A549 (cell line): ENCODE results near the gene RNF26. TPM values are rescaled to one million over a fixed set of nuclear protein-coding genes. Genes with fewer than 3 reads are reported as not detected.

ENCODE experiments used
- ATAC-seq, 2 experiments: fragments of 200-7000 bp in 1 of 2; fragments of >200 bp in 1 of 2; cut with Nextera tagmentation in 1 of 2; cut with Tn5 transposase in 1 of 2; 3 replicates each; pipeline versions ENCODE4 v1.8.0 to v1.9.1; 2018 to 2020; ENCODE audit warnings: mild to moderate bottlenecking in 1 of 2, moderate library complexity in 1 of 2
- CTCF ChIA-PET: fragments of 300-600 bp; sonication (Branson Sonifier 250); formaldehyde crosslinking; extraction: SDS; loops from one replicate; lab custom pipeline; 2021; ENCODE audit warnings: antibody characterized with exemption, inconsistent platforms; lab: Yijun Ruan, JAX
- POLR2A ChIA-PET: fragments of 350-600 bp; formaldehyde crosslinking; extraction: SDS; loops from one replicate; lab custom pipeline; 2021; ENCODE audit warnings: antibody characterized with exemption, inconsistent platforms; lab: Yijun Ruan, JAX
- DNase-seq, 2 experiments: peaks; one replicate each; pipeline versions ENCODE4 v3.0.0 to v3.0.0-alpha.2; 2011 to 2016; ENCODE audit warnings: low read depth in 1 of 2, low spot score in 1 of 2
- FAIRE-seq: peaks from 2 replicates; lab custom pipeline; 2011; peaks lifted over from hg19 to GRCh38; lab: Jason Lieb, UNC
- H3K27ac ChIP-seq, 2 experiments: fragments of >200 bp; sonication (Bioruptor Twin); formaldehyde crosslinking; 3 replicates each; pipeline ENCODE4 v1.5.1; 2016 to 2017
- H3K4me1 ChIP-seq: fragments of >200 bp; sonication (Bioruptor Twin); formaldehyde crosslinking; 3 replicates; pipeline ENCODE4 v1.6.1; 2016
- H3K4me2 ChIP-seq: fragments of >200 bp; sonication (Bioruptor Twin); formaldehyde crosslinking; 3 replicates; pipeline ENCODE4 v1.6.1; 2016
- H3K4me3 ChIP-seq: fragments of >200 bp; sonication (Bioruptor Twin); formaldehyde crosslinking; 3 replicates; pipeline ENCODE4 v1.5.1; 2016
- H3K9me3 ChIP-seq: fragments of >200 bp; sonication (Bioruptor Twin); formaldehyde crosslinking; 3 replicates; pipeline ENCODE4 v1.6.1; 2016
- ATOH8 ChIP-seq: fragments of 250-450 bp; sonication (Bioruptor Pico); IDR thresholded peaks from 2 replicates; pipeline ENCODE4 v1.5.0; 2020; ENCODE audit warnings: low read depth, mild to moderate bottlenecking, moderate library complexity
- CBX2 ChIP-seq: fragments of 200-600 bp; sonication (generic); IDR thresholded peaks from 2 replicates; pipeline ENCODE4 v1.6.1; 2016; ENCODE audit warnings: low read depth, mild to moderate bottlenecking, borderline replicate concordance
- CTCF ChIP-seq: fragments of >200 bp; sonication (Bioruptor Twin); formaldehyde crosslinking; IDR thresholded peaks from 3 replicates; pipeline ENCODE4 v1.5.1; 2016
- E2F6 ChIP-seq: IDR thresholded peaks from 2 replicates; pipeline ENCODE4 v1.6.1; 2012; ENCODE audit warnings: low read depth, borderline replicate concordance
- ELK1 ChIP-seq: fragments of 150-350 bp; IDR thresholded peaks from 2 replicates; pipeline ENCODE4 v1.6.1; 2014; ENCODE audit warnings: low read depth, mild to moderate bottlenecking, low read length
- EP300 ChIP-seq, 2 experiments: fragments of >200 bp; sonication (Bioruptor Twin); formaldehyde crosslinking; IDR thresholded peaks; 2 replicates in 1 of 2; 3 replicates in 1 of 2; pipeline ENCODE4 v1.6.1; 2016 to 2017
- ESRRA ChIP-seq: fragments of 150-350 bp; IDR thresholded peaks from 2 replicates; pipeline ENCODE4 v1.6.1; 2014; ENCODE audit warnings: mild to moderate bottlenecking, low read length, borderline replicate concordance
- FOSL2 ChIP-seq, 2 experiments: fragments of 450-650 bp in 1 of 2; fragments of >200 bp in 1 of 2; sonication (Bioruptor Twin) in 1 of 2; formaldehyde crosslinking; IDR thresholded peaks; 2 replicates each; pipeline versions ENCODE4 v1.5.0 to v1.6.1; 2016 to 2020; ENCODE audit warnings: mild to moderate bottlenecking in 1 of 2, moderate library complexity in 1 of 2
- HDAC2 ChIP-seq: fragments of 200-600 bp; sonication (generic); IDR thresholded peaks from 2 replicates; pipeline ENCODE4 v1.6.1; 2016
- HES2 ChIP-seq: fragments of >200 bp; sonication (Bioruptor Twin); formaldehyde crosslinking; IDR thresholded peaks from 2 replicates; pipeline ENCODE4 v1.6.1; 2016
- HOXB13 ChIP-seq: fragments of 250-450 bp; sonication (Bioruptor Pico); IDR thresholded peaks from 2 replicates; pipeline ENCODE4 v1.5.0; 2020; ENCODE audit warnings: low read depth, mild to moderate bottlenecking, moderate library complexity
- JUN ChIP-seq, 2 experiments: fragments of >200 bp; sonication (Bioruptor Twin); formaldehyde crosslinking; IDR thresholded peaks; 2 replicates in 1 of 2; 3 replicates in 1 of 2; pipeline ENCODE4 v1.6.1; 2016 to 2017
- JUNB ChIP-seq: fragments of >200 bp; sonication (Bioruptor Twin); formaldehyde crosslinking; IDR thresholded peaks from 2 replicates; pipeline ENCODE4 v1.6.1; 2016
- MAX ChIP-seq: IDR thresholded peaks from 2 replicates; pipeline ENCODE4 v1.6.1; 2012
- MAZ ChIP-seq: fragments of 150-350 bp; IDR thresholded peaks from 2 replicates; pipeline ENCODE4 v1.6.1; 2014; ENCODE audit warnings: antibody characterized with exemption, low read depth, low read length, borderline replicate concordance
- MYC ChIP-seq: IDR thresholded peaks from 2 replicates; pipeline ENCODE4 v1.6.1; 2012; ENCODE audit warnings: mild to moderate bottlenecking, inconsistent platforms, low read length, improper control_type of control experiment, borderline replicate concordance
- PHF8 ChIP-seq: fragments of 200-600 bp; sonication (generic); IDR thresholded peaks from 2 replicates; pipeline ENCODE4 v1.6.1; 2016; ENCODE audit warnings: low read depth, mild to moderate bottlenecking, antibody characterized with exemption, moderate library complexity, borderline replicate concordance
- POLR2AphosphoS2 ChIP-seq: conservative IDR thresholded peaks from 2 replicates; pipeline ENCODE4 v1.6.1; 2012; ENCODE audit warnings: low read length, improper control_type of control experiment, inconsistent platforms
- REST ChIP-seq: fragments of 200-600 bp; sonication (generic); IDR thresholded peaks from 2 replicates; pipeline ENCODE4 v1.6.1; 2016; ENCODE audit warnings: antibody characterized with exemption, mild to moderate bottlenecking, moderate library complexity
- SMC3 ChIP-seq: fragments of >200 bp; sonication (Bioruptor Twin); formaldehyde crosslinking; IDR thresholded peaks from 3 replicates; pipeline ENCODE4 v1.6.1; 2018; ENCODE audit warnings: inconsistent platforms
- SREBF2 ChIP-seq: fragments of 450-650 bp; IDR thresholded peaks from 2 replicates; pipeline ENCODE4 v1.6.1; 2014; ENCODE audit warnings: mild to moderate bottlenecking, moderate library complexity
- ZNF302 ChIP-seq: fragments of 250-450 bp; sonication (Bioruptor Pico); IDR thresholded peaks from 2 replicates; pipeline ENCODE4 v1.9.0; 2021; ENCODE audit warnings: inconsistent platforms, mild to moderate bottlenecking, moderate library complexity
- WGBS: methylation state at CpG from one replicate; pipeline ENCODE4 v1.1.6; 2017; ENCODE audit errors: missing lambda C conversion rate; 5-methylcytosine and 5-hydroxymethylcytosine counted together
- polyA plus RNA-seq, 4 experiments: library from polyadenylated mRNA; depleted of rRNA in 3 of 4; stranded (reverse); fragments of >200 nt; fragmentation: RNase III in 1 of 4; extraction: RNeasy Plus Mini Kit Qiagen cat#74134 plus additional on column Dnase treatment in 1 of 4; gene quantifications; 2 replicates in 3 of 4; 3 replicates in 1 of 4; pipeline ENCODE4 v1.2.3, GENCODE V29; 2011 to 2017

The RNF26 gene
- polyA plus RNA-seq, 2 of the 4 experiments (the other 2 are of a cell fraction) = 23.5 to 26.5 TPM

GRCh38 chr11:119288219-119288618 lies 46.1 kb upstream of the RNF26 start:
- no peak for DNase-seq
- ATAC-seq = no peak
- POLR2A ChIA-PET = no interaction called here
- no peak overlapping the region for H3K4me2 ChIP-seq
- WGBS = 97% methylated on average over 3 of the region's 3 CpGs
- no peak for TF ChIP-seq CTCF
- TF ChIP-seq FOSL2 (IDR thresholded peaks at IDR 0.05) = no peak
- TF ChIP-seq FOSL2 (CRISPR knock-in tag; IDR thresholded peaks at IDR 0.05) = no peak
- TF ChIP-seq MAZ = no peak
- TF ChIP-seq ELK1 = no peak
- TF ChIP-seq HOXB13 = no peak
- no peak for TF ChIP-seq MAX
- TF ChIP-seq PHF8 = no peak
- no peak for TF ChIP-seq POLR2AphosphoS2
- TF ChIP-seq ATOH8 (CRISPR knock-in tag) = no peak
- TF ChIP-seq, all 56 proteins: peak for 0
- Histone ChIP-seq H3K9me3 (peaks cover 14% of the 10 kb centered on the region), H3K27ac (no peak overlapping the region), H3K4me3 (no peak overlapping the region), H3K4me1 (no peaks in the 10 kb centered on the region)
- CTCF ChIA-PET = interaction anchor here (0.6 to 1.8 kb wide), 5 partner anchors 12 to 123 kb away, joined by 3 to 5 read pairs (median 4); no protein-coding TSS in a partner anchor
- FAIRE-seq = no peak

GRCh38 chr11:119290894-119291497 lies 43.3 kb upstream of the RNF26 start:
- Histone ChIP-seq H3K4me1 (no peaks in the 10 kb centered on the region), H3K4me3 (no peak overlapping the region), H3K9me3 (peaks cover 14% of the 10 kb centered on the region), H3K4me2 (no peak overlapping the region), H3K27ac (no peak overlapping the region)
- ChIA-PET CTCF (interaction anchor here (1.2 to 2.8 kb wide), 5 partner anchors 7 to 31 kb away, joined by 4 to 15 read pairs (median 8); no protein-coding TSS in a partner anchor), POLR2A (no interaction called here)
- TF ChIP-seq JUN (IDR thresholded peaks at IDR 0.05) = no peak
- no peak for TF ChIP-seq SREBF2
- 89% methylated on average over 9 of the region's 10 CpGs for WGBS
- FAIRE-seq (no peak), DNase-seq (no peak), ATAC-seq (no peak)

GRCh38 chr11:119293461-119293860 lies 40.9 kb upstream of the RNF26 start:
- FAIRE-seq = no peak
- WGBS = 86% methylated on average over 3 of the region's 3 CpGs

More at GRCh38 chr11:119293461-119293860, 40.9 kb upstream of the RNF26 start:
- POLR2A ChIA-PET = no interaction called here
- Histone ChIP-seq H3K4me2 (no peak overlapping the region), H3K27ac (no peak overlapping the region), H3K4me3 (no peak overlapping the region), H3K4me1 (no peaks in the 10 kb centered on the region), H3K9me3 (peaks cover 14% of the 10 kb centered on the region)
- CTCF ChIA-PET = interaction anchor here (1.1 kb wide), 1 partner anchor 9 kb away, joined by 4 read pairs; no protein-coding TSS in a partner anchor
- no peak for TF ChIP-seq SREBF2
- no peak for TF ChIP-seq PHF8
- no peak for TF ChIP-seq HDAC2
- no peak for TF ChIP-seq E2F6
- TF ChIP-seq CBX2 = no peak
- no peak for TF ChIP-seq ZNF302
- no peak for TF ChIP-seq REST
- TF ChIP-seq POLR2AphosphoS2 = no peak
- no peak for TF ChIP-seq MAZ
- TF ChIP-seq MYC = no peak
- TF ChIP-seq EP300 (IDR thresholded peaks at IDR 0.05) = no peak
- no peak for TF ChIP-seq ESRRA
- no peak for TF ChIP-seq JUNB
- TF ChIP-seq HES2 = no peak
- TF ChIP-seq SMC3 = no peak
- DNase-seq = no peak
- no peak for ATAC-seq
